ENCODE data around the gene SCD5. TPM values are rescaled to one million over a fixed set of nuclear protein-coding genes. Genes with fewer than 3 reads are reported as not detected.

Gene SCD5
- total RNA-seq, 1 donor from 2014 or later = 14.6 TPM

DNA sequence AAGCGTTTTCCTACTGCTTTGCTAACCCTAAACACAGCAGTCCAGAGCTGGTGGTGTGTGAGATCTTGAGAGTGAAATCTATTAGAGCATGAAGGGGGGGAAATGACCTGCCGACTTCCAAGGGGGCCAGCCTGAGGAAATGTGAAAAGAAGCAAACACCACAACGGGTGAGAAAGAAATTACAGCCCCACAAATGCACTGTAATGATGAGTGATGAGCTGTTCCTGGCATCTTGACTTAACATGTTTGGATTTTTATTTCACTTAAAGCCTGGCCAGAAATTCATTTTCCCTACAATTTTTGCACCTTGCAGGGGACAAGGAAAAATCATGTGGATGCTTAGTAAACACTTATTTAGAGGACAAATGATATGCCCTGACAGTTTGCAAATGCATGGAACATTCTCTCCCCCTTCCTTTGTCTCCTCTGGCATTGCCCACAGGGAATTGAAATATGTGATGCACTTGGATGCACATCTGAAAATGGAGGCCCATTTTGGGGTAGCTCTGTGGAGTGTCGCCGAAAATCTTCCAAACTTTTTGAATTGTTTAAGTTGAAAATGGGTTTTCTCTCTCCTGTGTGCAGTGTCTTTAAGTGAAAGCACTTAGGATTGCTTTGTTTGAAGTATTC lies 152.5 kb downstream of the SCD5 start:
- H3K36me3 Mint-ChIP-seq (ENCODE audit: insufficient read depth) = peaks cover under 1% of the 10 kb centered on the region
- no peaks in the 10 kb centered on the region for H3K27me3 Mint-ChIP-seq
- H3K4me3 Mint-ChIP-seq (ENCODE audit: low read depth) = no peak overlapping the region
- H3K4me1 Mint-ChIP-seq (ENCODE audit: low read depth) = peaks cover 2% of the 10 kb centered on the region
- no peaks in the 10 kb centered on the region for H3K9me3 Mint-ChIP-seq (ENCODE audit: low read depth)
- no peak overlapping the region for H3K27ac Mint-ChIP-seq
- DNase-seq (ENCODE audit: low spot score, unreplicated experiment) = no peak
- no peak for TF ChIP-seq CTCF (IDR thresholded peaks at IDR 0.05; ENCODE audit: unreplicated experiment)

DNA sequence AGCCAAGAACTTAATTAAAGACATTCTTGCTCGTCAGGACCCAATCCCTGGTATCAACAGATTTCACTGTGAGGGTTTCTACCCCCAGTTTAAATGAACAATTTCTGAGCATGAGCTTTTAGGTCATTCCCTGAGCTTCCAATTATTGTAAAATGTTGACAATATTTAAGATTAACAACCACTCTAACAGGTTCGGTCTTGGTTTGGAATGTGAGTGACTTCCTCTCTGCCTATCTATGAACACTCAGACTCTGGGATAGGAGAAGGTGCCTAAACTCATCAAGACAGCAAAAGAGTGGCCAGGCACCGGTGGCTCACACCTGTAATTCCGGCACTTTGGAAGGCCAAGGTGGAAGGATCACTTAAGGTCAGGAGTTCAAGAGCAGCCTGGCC lies 153.9 kb downstream of the SCD5 start:
- DNase-seq (ENCODE audit: low spot score, unreplicated experiment) = no peak
- Mint-ChIP-seq H3K27me3 (peaks cover 3% of the 10 kb centered on the region), H3K36me3 (ENCODE audit: insufficient read depth) (no peaks in the 10 kb centered on the region), H3K27ac (no peak overlapping the region), H3K9me3 (ENCODE audit: low read depth) (no peaks in the 10 kb centered on the region), H3K4me3 (ENCODE audit: low read depth) (no peak overlapping the region), H3K4me1 (ENCODE audit: low read depth) (peaks cover 2% of the 10 kb centered on the region)
- TF ChIP-seq CTCF (IDR thresholded peaks at IDR 0.05; ENCODE audit: unreplicated experiment) = no peak

DNA sequence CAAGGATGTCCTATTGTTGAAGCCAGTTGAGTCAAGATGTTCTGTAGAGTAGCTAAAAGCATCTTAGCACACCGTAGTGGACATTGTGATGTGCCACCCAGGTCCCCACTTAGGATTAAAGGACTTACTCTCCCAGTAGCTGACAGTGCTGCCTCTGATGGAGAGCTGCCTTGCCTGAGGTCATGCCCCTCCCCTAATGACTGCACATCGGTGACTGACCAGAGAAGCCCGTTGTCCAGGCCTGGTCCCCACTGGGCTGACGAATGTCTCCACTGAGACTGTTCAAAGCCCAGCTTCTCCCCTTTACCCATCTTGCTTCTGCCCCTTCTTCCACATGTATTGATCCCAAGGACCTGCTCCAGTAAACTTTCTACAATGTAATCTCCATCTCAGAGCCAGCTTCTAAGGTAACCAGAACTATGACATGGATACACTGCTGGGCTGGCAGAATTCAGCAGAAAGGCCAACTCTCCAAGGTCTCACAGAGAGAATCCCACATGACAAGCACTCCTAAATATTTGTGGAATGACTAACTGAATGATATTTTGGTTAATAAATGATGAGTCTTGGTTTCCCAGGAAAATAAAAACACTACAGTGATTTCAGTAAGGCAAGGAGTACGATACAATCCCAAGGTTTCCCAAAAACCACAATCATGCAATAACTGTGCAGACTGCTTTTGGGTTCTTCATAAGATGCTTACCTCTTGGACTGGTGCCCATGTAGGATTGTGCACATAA lies 154.4 kb downstream of the SCD5 start:
- Mint-ChIP-seq H3K4me3 (ENCODE audit: low read depth) (no peak overlapping the region), H3K9me3 (ENCODE audit: low read depth) (no peaks in the 10 kb centered on the region), H3K27ac (no peak overlapping the region)

DNA sequence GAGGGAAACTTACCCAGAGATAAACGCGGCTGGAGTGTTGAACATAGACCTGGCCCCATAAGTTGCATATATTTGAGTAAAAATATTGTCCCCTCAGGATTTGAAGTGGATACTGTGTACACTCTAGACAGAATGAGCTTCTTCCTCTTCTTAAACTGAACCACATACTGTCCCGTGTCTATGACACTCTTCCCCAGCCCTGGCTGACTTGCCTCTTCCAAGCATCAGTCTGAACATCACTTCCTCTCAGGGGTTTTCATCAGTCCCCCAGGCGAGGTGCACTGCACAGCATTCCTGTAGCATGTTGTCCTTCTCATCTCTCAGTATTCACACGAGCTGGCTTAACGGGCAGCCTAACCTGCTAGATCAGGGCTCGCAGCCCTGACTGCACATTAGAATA lies 156.3 kb downstream of the SCD5 start:
- DNase-seq (ENCODE audit: low spot score, unreplicated experiment) = no peak
- no peaks in the 10 kb centered on the region for H3K36me3 Mint-ChIP-seq (ENCODE audit: insufficient read depth)
- peaks cover 2% of the 10 kb centered on the region for H3K4me1 Mint-ChIP-seq (ENCODE audit: low read depth)
- no peak overlapping the region for H3K27ac Mint-ChIP-seq
- H3K27me3 Mint-ChIP-seq = peaks cover 7% of the 10 kb centered on the region
- TF ChIP-seq CTCF (IDR thresholded peaks at IDR 0.05; ENCODE audit: unreplicated experiment) = no peak
- no peaks in the 10 kb centered on the region for H3K9me3 Mint-ChIP-seq (ENCODE audit: low read depth)
- no peak overlapping the region for H3K4me3 Mint-ChIP-seq (ENCODE audit: low read depth)

More for the DNA sequence above, 154.4 kb downstream of the SCD5 start:
- DNase-seq (ENCODE audit: low spot score, unreplicated experiment) = no peak
- no peak for TF ChIP-seq CTCF (IDR thresholded peaks at IDR 0.05; ENCODE audit: unreplicated experiment)
- Mint-ChIP-seq H3K36me3 (ENCODE audit: insufficient read depth) (no peaks in the 10 kb centered on the region), H3K27me3 (peaks cover 5% of the 10 kb centered on the region), H3K4me1 (ENCODE audit: low read depth) (peaks cover 2% of the 10 kb centered on the region)

- no peak for DNase-seq (ENCODE audit: low spot score, unreplicated experiment)
- no peak overlapping the region for H3K27ac Mint-ChIP-seq
- no peaks in the 10 kb centered on the region for H3K9me3 Mint-ChIP-seq (ENCODE audit: low read depth)
- no peaks in the 10 kb centered on the region for H3K36me3 Mint-ChIP-seq (ENCODE audit: insufficient read depth)
- H3K4me3 Mint-ChIP-seq (ENCODE audit: low read depth) = no peak overlapping the region
- H3K4me1 Mint-ChIP-seq (ENCODE audit: low read depth) = peaks cover 2% of the 10 kb centered on the region
- TF ChIP-seq CTCF (IDR thresholded peaks at IDR 0.05; ENCODE audit: unreplicated experiment) = no peak
- H3K27me3 Mint-ChIP-seq = peaks cover 7% of the 10 kb centered on the region
These were observed 158.1 kb downstream of the SCD5 start for GRCh38 chr4:82640540-82640939.
